ENCODE data around the gene CDH3.
A peak's percentile ranks its signal among the peaks of the same experiment; 100 is the strongest.

The CDH3 gene

DNA sequence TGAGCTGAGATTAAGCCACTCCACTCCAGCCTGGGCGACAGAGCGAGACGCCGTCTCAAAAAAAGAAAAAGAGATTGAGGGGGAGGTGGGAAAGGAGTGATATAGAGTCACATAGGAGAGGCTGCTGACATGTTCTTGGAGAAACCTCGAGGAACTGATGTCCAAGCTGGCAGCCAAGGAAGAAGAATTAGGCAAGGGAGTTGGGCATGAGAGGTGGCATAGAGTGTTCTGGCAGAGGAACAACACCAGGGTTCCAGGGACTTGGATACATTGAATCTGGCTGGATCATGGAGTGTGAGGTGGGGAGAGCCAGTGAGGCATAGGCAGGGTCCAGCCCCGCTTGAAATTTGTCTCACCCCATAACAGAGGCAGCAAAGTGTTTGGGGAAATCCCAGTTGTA, 10.7 kb downstream of the CDH3 start:
- DNase-seq = no peak

DNA sequence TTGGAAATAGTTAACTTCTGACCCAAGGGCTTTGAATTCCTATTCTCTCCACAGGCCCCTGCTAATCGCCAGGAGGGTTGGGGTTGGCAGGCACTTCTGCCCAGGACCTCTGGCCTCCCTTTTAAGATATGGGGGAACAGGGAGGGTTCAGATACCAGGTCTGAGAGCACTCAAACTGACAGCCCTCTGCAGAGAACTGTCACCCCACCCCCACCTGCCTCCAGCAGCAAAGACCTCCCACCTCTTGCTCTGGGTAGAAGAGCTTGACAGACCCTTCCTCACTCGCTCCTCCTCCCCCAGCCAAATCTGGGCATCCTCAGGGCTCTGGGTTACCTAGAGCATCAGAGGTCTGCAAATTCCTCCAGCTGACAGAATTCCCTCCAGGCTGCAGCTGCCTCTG, 11.6 kb downstream of the CDH3 start:
- no peak for DNase-seq

DNA sequence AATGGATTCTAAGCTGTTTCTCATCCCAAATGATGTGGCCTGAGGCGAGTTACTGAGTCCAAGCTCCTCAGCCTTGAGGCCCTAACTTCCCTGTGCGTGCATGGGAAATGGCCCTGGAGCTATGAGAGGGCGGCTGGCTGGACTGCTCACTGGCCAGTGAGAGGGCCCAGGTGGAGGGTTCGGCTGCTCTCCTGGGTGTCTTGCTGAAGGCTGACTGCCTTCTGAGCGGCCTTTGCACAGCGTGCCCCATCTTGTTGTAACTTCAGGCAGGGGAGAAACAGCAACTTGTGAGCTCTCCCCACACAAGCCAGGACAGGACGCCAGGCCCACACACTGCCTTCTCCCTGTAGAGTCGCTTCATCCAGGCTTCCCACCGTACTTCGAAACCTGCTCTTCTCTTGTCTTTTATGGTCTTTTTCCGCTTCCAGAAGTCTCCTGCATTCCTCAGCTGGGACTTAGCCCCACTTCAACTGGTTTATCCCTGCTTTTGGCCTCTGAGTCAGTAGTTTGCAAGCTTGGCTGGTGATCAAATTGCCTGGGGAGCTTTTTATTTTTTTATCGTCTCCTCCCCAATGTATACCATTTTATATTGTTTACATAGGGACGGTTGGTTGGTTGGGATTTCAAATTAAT, 13.3 kb downstream of the CDH3 start:
- no peak for DNase-seq

DNA sequence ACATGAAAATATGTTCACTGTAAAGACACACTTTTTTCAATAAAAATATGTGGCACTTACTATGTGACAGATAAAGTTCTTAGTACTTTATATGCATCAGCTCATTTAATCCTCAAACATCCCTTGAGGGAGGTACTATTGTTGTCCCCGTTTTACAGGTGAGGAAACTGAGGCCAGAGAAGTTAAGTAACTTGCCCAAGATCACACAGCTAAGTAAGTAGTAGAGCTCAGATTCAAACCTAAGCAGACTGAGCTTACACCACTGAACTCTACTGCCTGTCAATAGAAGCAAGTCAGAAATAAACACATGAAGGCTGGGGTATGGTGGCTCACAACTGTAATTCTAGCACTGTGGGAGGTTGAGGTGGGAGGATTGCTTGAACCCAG, 13.9 kb downstream of the CDH3 start:
- DNase-seq = no peak

DNA sequence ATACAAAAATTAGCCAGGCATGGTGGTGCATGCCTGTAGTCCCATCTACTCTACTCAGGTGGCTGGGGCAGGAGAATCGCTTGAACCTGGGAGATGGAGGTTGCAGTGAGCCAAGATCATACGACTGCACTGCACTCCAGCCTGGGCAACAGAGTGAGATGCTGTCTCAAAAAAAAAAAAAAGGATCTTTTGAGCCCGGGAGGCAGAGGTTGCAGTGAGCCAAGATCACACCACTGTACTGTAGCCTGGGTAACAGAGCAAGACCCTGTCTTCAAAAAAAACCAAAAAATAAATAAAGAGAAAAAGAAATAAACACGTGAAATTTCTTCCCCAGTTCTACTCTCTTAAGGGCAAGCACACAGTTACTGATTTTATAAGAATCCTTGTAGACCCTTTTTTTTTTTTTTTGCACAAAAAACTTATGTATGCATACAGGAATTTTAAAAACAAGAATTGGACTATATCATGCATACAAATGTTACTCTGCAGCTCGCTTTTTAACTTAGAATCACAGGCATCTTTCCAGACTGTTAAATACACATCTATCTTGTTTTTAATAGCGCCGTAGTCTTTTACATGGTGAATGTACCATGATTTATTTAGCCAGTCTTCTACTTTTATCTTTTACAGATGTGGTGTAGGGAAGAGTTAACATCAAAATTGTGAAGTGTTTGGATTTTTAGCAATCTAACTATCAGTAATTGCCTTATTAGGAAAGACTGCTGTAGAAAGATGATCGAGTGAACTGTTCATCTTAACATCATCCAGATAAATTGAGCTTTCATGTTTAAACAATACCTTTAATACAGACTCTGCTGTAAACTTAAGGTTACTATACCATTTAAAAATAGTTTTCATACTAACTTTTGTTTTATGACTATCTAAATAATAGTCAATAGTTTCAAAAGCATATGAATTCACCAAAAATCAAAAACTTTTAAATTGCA, 14.6 kb downstream of the CDH3 start:
- no peak for DNase-seq

DNA sequence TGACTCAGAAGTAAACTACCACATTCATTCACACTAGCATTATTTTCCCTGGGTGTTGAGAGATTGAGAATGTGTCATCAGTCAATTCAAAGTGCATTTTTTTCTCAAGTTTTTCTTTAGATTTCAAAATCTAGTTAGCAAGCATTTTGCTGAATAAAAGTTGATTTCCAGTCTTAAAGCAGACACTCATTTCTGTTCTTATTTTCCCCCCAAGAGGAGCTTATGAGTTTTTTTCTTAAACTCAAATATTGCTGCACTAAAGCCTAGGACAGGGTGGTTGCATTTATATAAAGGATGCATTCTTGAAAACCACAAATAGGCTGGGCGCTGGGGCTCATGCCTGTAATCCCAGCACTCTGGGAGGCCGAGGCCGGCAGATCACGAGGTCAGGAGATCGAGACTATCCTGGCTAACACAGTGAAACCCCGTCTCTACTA, 15.3 kb downstream of the CDH3 start:
- DNase-seq = no peak

DNA sequence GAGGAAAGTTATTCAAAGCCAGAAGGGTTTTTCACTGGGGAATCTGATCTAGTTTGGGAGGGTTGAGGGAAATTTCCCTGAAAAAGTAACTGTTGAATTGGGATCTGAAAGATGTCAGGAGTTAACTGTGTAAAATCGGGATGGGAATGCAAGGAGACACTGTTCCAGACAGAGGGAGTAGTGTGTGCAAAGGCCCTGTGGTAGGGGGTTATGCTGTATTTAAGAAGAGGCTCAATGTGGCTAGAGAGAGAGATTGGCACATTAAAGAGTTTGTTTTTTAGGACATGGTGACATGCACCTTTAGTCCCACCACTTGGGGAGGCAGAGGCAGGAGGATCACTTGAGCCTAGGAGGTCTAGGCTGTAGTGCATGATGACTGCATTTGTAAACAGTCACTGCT, 16.9 kb downstream of the CDH3 start:
- DNase-seq = no peak

DNA sequence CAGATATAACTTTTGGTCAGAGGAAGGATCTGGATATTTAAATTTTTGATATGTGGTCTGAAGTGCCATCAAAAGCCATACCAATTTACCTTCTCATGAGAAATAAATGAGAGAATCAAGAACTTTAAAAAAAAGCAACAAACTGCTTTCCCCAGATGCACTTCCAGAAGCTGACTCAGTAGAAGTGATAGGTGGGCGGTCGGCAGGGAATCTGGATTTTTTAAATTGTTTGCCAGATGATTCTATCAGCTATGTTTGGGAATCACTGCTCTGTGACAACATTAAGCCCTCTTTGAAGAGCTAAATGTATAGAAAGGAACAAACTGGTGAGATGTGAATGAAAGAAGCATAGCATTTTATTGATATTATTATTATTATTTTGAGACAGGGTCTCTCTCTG, 19.2 kb downstream of the CDH3 start:
- DNase-seq = no peak

DNA sequence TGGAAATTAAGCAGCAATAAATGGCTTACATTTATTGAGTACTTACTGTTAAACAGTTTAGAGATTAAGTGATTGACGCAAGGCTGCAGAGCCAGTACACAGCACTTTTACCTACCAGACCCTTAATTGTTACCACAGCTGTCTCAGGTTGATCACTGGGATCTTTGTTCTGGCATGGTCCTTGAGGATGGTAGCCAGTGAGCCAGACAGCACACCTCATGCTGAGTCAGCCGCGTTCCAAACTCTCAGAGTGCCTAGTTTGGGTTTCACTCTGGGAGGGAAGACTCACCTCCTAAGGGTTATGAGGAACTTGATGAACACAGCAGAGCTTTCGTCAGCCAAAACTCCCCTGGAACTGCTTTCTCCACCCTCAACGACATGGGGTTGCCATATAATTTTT, 20.4 kb downstream of the CDH3 start:
- DNase-seq = no peak

DNA sequence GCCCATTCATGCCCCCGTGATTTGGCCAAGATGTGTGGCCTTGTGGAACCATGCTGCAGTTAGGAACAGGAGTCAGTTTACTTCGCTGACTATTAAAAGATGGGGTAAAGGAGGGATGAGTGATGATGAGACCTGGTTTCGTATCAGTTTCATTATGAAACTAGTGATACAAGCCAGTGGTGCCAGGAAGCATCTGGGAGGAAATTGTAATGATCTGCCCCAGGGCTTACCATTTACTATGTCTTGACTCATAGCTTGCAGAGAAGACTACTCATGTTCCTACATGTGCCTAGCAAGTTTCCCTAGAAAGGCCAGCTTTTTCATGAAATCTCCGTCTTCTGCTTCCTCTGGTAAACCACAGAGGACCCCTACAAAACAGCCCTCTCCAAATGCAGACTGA, 23.2 kb downstream of the CDH3 start:
- no peak for DNase-seq

DNA sequence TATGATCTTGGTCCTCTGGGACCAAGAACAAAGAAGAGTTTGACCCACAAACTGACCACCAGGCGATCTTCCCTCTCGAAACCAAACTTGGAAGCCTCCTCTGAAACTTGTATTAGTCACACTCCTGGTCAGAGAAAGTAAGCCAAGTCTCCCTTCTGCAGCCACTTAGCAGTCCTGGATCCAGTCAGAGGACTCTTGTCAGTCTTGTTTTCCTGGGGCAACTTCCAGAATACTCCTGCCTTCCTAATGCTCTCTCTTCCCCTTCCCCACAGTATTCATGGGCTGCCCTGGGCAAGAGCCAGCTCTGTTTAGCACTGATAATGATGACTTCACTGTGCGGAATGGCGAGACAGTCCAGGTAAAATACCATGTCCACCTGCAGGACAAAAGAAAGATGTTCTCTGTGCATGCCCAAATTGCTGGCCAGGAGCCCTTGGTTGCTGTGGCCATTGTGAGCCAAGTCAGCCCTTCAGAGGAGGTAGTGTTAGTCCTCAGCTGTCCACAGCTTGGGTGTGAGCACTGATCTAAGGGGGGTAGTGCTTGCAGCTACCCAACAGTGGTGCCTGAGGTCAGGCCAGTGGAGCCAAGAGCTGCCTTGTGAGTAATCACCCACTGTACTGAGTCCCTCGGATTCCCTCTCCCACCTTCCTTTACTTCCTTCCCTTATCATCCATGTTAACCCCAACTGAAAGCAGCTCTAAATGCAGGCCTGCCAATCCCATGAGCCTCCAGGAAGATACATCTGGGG, 31.2 kb downstream of the CDH3 start:
- DNase-seq = no peak

DNA sequence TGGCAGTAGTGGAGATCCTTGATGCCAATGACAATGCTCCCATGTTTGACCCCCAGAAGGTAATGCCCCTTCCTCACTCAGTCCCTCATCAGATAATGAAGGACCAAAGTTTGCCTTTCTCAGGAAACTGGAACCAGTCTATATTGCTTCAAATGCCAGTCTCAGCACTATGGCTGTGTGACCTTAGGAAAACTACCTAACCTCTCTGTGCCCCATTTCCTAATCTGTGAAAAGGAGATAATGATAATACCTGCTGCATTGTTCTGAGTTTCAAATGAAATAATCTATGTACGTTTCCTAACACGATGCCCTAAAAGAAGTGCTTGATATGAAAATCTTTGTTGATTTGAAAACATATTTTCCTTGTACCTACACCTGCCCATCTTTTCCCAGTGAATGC, 35.9 kb downstream of the CDH3 start:
- DNase-seq = no peak

DNA sequence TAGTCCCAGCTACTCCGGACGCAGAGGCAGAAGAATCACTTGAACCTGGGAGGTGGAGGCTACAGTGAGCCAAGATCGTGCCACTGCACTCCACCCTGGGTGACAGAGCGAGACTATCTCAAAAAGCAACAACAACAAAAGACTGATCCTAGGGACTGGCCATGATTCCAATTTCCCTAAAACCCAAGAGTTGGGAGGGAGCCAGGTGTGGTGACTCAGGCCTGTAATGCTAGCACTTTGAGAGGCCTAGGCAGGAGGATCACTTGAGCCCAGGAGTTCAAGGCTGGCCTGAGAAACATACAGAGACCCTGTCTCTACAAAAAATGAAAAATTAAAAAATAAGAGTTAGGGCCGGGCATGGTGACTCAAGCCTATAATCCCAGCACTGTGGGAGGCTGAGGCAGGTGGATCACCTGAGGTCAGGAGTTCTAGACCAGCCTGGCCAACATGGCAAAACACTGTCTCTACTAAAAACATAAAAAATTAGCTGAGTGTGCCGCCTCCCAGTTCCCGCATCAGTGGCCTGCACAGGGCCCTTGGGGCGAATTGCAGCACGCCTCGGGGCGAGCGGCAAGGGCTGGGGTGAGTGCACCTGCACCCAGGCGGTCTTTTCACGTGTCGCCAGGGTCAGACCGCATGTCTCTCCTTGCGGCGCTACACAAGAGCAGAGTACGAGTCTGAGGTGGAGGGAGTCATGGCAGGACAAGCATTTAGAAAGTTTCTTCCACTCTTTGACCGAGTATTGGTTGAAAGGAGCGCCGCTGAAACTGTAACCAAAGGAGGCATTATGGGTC, 40.8 kb downstream of the CDH3 start:
- no peak for DNase-seq

DNA sequence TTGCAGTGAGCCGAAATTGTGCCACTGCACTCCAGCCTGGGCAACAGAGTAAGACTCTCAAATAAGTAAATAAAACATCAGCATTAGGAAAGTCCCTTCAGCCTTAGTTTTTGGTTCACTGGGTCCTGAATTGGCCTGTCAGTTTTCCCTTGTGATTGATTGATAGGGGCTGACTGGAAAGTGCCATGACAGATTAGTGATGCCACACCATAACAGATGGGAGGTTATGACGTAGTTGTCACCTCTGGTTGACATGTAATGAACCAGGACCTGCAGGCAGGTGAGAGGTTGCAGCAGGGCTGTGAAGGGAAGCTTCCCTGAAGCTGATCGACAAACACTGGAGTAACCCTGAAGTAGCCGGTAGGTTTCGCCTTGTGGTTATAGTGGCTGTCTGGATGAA, 41.8 kb downstream of the CDH3 start:
- DNase-seq = no peak

DNA sequence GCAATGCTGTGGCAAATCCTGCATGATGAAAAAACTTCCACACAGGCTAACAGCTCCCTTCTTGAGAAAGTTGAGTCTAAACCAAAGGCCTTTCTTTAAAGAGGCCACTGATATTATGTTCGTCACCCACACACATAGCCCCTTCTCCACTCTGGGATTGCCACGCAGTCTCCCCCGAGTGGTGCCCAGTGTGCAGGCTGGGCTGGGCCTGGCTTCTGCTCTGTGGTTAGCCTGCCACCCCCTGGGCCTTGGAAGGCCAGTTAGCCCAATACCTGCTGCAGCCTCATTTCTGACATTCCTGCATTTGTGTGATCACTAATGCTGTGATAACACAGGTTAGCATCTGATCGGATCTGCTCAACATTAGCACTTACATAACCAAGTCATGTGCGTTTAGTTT, 44.8 kb downstream of the CDH3 start:
- no peak for DNase-seq

DNA sequence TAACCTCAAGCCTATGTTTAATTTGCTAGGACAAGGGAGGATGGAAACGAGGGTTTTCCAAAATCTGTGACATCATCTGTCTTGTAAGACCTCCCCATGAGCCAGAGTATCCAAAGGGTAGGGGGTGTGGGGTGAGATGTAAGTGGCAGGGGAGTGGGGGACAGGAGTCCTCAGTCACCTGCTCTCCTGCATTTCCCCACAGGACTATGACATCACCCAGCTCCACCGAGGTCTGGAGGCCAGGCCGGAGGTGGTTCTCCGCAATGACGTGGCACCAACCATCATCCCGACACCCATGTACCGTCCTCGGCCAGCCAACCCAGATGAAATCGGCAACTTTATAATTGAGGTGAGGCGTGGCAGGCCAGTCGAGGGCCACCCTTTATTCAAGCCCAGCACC, 50.5 kb downstream of the CDH3 start:
- DNase-seq = no peak

DNA sequence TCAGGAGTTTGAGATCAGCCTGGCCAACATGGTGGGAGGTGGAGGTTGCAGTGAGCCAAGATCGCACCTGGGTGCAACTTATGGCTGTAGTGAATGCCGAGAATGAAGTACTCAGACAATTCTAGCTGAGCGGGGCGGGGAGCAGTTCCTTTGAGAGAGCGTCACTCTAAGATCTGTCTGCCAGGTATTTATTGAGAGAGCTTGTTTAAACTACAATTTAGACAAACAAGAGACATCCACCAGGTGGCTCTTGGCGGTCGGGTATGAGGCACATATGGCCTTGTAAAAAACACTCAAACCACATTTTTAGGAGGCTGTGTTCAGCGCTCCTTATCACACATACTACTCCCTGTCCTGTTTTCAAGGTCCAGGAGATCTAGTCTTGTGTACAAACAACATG, 51.4 kb downstream of the CDH3 start:
- no peak for DNase-seq

DNA sequence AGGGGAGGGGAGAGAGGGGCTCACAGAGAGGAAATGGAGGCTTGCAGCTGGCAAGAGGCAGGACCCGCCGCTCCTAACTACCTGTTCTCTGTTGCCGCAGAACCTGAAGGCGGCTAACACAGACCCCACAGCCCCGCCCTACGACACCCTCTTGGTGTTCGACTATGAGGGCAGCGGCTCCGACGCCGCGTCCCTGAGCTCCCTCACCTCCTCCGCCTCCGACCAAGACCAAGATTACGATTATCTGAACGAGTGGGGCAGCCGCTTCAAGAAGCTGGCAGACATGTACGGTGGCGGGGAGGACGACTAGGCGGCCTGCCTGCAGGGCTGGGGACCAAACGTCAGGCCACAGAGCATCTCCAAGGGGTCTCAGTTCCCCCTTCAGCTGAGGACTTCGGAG, 53.0 kb downstream of the CDH3 start:
- DNase-seq = no peak

DNA sequence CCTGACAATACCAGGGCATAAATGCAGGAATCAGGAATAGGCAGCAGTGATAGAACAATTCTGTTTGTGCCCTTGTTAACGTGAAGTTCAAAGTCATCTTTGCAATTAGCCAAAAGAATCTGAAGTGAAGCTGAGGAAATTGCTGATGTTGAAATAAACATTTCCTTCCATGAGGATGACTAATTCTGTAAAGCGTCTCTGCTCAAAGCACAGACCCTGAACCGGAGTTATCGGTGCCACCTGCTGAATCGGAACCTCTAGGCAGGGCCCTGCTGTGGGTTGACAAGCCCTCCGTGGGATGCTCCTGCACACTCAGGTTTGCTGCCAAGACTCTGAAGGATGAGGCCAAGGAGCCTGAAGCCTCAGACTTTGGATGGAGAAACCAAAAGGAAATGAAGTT, 55.0 kb downstream of the CDH3 start:
- no peak for DNase-seq

DNA sequence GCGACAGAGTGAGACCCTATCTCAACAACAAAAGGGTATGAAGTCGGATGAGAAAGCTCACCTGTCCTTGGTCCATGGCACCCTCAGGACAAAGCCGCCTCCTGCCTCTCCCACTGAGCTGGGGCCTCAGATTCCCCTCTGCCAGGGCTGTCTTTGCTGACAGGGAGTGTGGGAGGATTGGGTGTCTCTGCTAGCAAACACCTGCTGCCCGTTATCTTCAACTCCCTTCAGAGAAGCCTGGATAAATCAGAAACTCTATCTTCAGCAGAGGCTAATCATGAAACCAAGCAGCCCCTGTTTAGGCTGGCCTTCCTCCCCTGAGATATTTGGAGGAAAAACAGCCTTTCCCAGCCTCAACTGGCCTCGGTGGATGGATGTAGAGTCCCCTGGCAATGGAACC, 55.7 kb downstream of the CDH3 start:
- no peak for DNase-seq

DNA sequence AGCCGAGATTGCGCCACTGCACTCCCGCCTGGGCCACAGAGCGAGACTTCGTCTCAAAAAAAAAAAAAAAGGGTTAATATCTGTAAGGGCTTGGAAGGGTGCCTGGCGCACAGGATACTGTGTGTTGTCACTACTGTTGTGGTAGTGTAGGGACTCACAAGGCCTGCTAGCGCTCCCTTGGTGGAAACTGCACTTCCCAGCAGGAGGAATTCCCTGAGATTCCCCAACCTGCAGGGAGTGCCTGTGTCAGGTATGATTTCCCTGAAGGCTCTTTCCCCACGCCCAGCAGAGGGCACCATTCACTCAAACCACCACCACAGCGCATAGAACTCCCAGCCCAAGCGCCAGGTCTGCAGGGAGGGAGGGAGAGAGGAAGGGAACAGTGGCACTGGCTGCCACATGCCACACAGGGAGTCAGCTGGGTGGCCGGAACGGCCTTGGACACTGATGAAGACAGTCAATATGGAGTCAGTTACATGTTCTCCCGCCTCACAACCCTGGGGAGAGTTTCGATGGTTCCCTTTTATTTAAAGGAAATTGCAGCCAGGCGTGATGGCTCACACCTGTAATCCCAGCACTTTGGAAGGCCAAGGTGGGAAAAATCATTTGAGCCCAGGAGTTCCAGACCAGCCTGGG, 59.2 kb downstream of the CDH3 start:
- DNase-seq = peak; percentile 9

DNA sequence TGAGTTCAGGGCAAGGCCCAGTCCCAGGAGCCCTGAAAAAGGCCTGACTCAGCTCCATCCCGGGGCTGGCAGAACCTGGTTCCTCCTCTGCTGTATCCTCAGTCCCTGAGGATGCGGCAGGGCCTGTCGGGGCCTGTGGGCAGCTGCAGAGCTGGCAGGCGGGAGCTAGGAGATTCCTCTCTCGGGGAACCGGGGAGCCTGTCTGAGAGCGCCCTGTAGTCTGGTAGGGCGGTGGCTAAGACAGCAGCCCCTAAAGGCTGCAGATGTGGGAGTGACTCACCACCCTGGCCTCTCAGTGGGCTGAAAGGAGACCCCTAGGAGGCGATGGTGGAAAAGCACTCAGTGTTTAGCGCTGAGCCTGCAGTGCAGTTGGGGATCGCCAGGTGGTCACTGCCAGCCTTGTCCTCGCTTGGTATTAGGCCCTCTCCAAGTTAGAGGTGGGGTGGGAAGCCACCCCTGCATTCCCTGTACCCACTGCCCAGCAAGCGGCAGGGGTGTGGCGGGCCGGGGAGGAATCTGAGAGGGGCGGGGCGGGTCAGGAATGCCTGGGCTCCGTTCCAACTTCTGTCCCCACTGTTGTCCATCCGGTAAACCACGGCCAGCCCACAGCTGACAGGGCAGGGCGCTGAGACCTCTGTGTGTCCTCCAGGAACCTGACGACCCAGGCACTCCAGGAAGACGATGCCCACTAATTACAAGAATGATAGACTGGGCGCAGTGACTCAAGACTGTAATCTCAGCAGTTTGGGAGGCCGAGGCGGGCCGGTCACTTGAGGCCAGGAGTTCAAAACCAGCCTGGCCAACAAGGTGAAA, 62.4 kb downstream of the CDH3 start:
- no peak for DNase-seq

Data from NK-92 treated with Interleukin-12 subunit alpha and Interleukin-12 subunit beta, amount 100 ng/mL, for 24 hours (cell line).